ENCODE data around the gene GON7. TPM values are rescaled to one million over a fixed set of nuclear protein-coding genes. Genes with fewer than 3 reads are reported as not detected.
"Not testable (repeated sequence)": the region's sequence is repeated elsewhere in the genome, so short reads cannot be mapped to it uniquely, and the experiment has no call there.

Gene GON7
- total RNA-seq, 1 donor from 2014 or later = 15.5 TPM

GRCh38 chr14:93185349-93185720, 21.5 kb downstream of the GON7 start:
- no peak for DNase-seq (ENCODE audit: low spot score)
- Mint-ChIP-seq H3K4me3 (ENCODE audit: unreplicated experiment) (peak overlapping the region; percentile 98), H3K4me1 (ENCODE audit: unreplicated experiment) (peaks cover 19% of the 10 kb centered on the region), H3K27me3 (ENCODE audit: unreplicated experiment) (peaks cover 5% of the 10 kb centered on the region), H3K9me3 (ENCODE audit: unreplicated experiment) (no peaks in the 10 kb centered on the region), H3K36me3 (ENCODE audit: low read depth, unreplicated experiment) (no peaks in the 10 kb centered on the region), H3K27ac (ENCODE audit: unreplicated experiment) (peak overlapping the region; percentile 96)
- TF ChIP-seq, protein P1, sequence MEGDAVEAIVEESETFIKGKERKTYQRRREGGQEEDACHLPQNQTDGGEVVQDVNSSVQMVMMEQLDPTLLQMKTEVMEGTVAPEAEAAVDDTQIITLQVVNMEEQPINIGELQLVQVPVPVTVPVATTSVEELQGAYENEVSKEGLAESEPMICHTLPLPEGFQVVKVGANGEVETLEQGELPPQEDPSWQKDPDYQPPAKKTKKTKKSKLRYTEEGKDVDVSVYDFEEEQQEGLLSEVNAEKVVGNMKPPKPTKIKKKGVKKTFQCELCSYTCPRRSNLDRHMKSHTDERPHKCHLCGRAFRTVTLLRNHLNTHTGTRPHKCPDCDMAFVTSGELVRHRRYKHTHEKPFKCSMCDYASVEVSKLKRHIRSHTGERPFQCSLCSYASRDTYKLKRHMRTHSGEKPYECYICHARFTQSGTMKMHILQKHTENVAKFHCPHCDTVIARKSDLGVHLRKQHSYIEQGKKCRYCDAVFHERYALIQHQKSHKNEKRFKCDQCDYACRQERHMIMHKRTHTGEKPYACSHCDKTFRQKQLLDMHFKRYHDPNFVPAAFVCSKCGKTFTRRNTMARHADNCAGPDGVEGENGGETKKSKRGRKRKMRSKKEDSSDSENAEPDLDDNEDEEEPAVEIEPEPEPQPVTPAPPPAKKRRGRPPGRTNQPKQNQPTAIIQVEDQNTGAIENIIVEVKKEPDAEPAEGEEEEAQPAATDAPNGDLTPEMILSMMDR (IDR thresholded peaks at IDR 0.05; ENCODE audit: unreplicated experiment) = no peak

DNA sequence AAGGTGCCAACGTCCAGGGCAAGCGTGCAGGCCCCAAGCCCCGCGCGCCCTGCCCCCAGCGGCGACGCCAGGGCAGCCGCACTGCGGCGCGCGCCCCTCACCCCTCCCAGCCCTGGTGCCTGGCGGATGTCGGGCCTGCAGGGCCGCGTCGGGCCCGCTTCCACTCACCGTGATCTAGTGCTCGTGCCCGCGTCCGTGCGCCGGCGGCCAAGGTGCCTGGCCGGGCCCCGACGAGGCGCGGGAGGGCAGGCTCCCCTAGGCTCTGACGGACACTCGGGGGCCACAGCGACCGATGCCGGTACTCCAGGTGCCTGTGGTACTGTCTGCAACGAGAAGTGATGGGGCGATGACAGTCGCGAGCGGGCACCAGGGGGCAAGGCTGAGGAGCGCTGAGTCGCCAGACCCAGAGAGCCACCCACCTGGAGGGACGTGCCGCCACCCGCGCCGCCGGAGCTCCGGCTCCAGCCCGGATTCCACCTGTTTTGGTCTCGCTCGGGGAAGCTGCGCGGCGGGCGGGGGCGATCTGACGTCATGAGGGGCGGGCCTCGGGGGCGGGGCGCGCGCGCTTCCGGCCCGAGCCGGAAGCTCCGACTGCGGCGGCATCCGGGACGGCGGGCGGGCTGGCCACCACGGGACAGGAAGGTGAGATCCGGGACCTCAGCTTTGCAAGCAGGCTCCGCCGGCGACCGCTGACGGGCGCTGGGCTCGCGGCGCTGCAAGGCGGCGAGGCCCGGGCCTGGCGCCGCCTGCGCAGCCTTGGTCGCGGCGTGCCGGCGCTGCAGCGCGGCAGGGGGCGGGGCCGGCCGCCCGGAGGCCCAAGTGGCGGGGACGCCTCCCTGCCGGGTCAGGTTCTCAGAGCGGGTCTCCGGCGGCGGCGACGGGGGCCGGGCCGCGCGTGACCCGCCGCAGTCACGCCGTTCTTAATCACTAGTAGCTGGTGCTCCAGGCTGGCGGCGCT, 22.2 kb downstream of the GON7 start, which contains the start of the genes LYSET and MOAP1:
Gene LYSET, plus strand, starts transcription at position 927 of the 958 bp plus-strand sequence. CDS start 89 bp downstream, outside the sequence.
Gene MOAP1, minus strand, starts transcription at position 507 of the 958 bp plus-strand sequence. CDS start 655 bp downstream, outside the sequence.
- Mint-ChIP-seq H3K4me3 (ENCODE audit: unreplicated experiment) (peak within 1 kb of the TSS; percentile 98), H3K9me3 (ENCODE audit: unreplicated experiment) (no peaks in the 10 kb centered on the region), H3K36me3 (ENCODE audit: low read depth, unreplicated experiment) (no peaks in the 10 kb centered on the region), H3K4me1 (ENCODE audit: unreplicated experiment) (peaks cover 19% of the 10 kb centered on the region), H3K27me3 (ENCODE audit: unreplicated experiment) (peaks cover 5% of the 10 kb centered on the region), H3K27ac (ENCODE audit: unreplicated experiment) (peak within 1 kb of the TSS; percentile 96)
- TF ChIP-seq, protein P1 (IDR thresholded peaks at IDR 0.05; ENCODE audit: unreplicated experiment) = peak; percentile 18
- peak; percentile 90 for DNase-seq (ENCODE audit: low spot score)

- H3K9me3 Mint-ChIP-seq (ENCODE audit: unreplicated experiment) = no peaks in the 10 kb centered on the region
- peaks cover 19% of the 10 kb centered on the region for H3K4me1 Mint-ChIP-seq (ENCODE audit: unreplicated experiment)
- DNase-seq (ENCODE audit: low spot score) = no peak
- no peaks in the 10 kb centered on the region for H3K36me3 Mint-ChIP-seq (ENCODE audit: low read depth, unreplicated experiment)
- H3K27me3 Mint-ChIP-seq (ENCODE audit: unreplicated experiment) = peaks cover 5% of the 10 kb centered on the region
- TF ChIP-seq, protein P1 (IDR thresholded peaks at IDR 0.05; ENCODE audit: unreplicated experiment) = no peak
- peak overlapping the region; percentile 45 for H3K27ac Mint-ChIP-seq (ENCODE audit: unreplicated experiment)
- H3K4me3 Mint-ChIP-seq (ENCODE audit: unreplicated experiment) = peak overlapping the region; percentile 89
These were observed 23.1 kb downstream of the GON7 start for GRCh38 chr14:93183596-93184317.

DNA sequence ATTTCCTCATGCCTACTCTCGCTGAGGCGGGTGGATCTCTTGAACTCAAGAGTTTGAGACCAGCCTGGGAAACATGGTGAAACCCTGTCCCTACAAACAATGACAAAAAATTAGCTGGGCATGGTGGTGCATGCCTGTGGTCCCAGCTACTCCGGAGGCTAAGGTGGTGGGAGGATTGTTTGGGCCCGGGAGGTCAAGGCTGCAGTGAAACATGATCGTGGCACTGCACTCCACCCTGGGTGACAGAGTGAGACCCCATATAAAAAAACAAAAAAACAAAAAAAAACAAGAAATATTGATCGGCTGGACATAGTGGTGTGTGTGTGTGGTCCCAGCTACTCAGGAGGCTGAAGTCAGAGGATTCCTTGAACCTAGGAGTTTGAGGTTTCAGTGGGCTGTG, 31.4 kb downstream of the GON7 start:
- TF ChIP-seq, protein P1 (IDR thresholded peaks at IDR 0.05; ENCODE audit: unreplicated experiment) = no peak
- H3K36me3 Mint-ChIP-seq (ENCODE audit: low read depth, unreplicated experiment) = no peaks in the 10 kb centered on the region
- H3K4me3 Mint-ChIP-seq (ENCODE audit: unreplicated experiment) = no peak overlapping the region
- H3K27me3 Mint-ChIP-seq (ENCODE audit: unreplicated experiment) = peaks cover 4% of the 10 kb centered on the region
- no peak overlapping the region for H3K27ac Mint-ChIP-seq (ENCODE audit: unreplicated experiment)
- H3K4me1 Mint-ChIP-seq (ENCODE audit: unreplicated experiment) = no peaks in the 10 kb centered on the region
- DNase-seq (ENCODE audit: low spot score) = no peak
- no peaks in the 10 kb centered on the region for H3K9me3 Mint-ChIP-seq (ENCODE audit: unreplicated experiment)

GRCh38 chr14:93174731-93175130, 32.1 kb downstream of the GON7 start:
- not testable (repeated sequence) for H3K36me3 Mint-ChIP-seq (ENCODE audit: low read depth, unreplicated experiment); H3K4me1 Mint-ChIP-seq (ENCODE audit: unreplicated experiment); DNase-seq (ENCODE audit: low spot score); H3K9me3 Mint-ChIP-seq (ENCODE audit: unreplicated experiment); H3K27me3 Mint-ChIP-seq (ENCODE audit: unreplicated experiment); H3K27ac Mint-ChIP-seq (ENCODE audit: unreplicated experiment); H3K4me3 Mint-ChIP-seq (ENCODE audit: unreplicated experiment)

Measured in endothelial cell (in vitro differentiated cells).